ENCODE data around the gene TUBGCP6. TPM values are rescaled to one million over a fixed set of nuclear protein-coding genes. Genes with fewer than 3 reads are reported as not detected.

The TUBGCP6 gene, protein sequence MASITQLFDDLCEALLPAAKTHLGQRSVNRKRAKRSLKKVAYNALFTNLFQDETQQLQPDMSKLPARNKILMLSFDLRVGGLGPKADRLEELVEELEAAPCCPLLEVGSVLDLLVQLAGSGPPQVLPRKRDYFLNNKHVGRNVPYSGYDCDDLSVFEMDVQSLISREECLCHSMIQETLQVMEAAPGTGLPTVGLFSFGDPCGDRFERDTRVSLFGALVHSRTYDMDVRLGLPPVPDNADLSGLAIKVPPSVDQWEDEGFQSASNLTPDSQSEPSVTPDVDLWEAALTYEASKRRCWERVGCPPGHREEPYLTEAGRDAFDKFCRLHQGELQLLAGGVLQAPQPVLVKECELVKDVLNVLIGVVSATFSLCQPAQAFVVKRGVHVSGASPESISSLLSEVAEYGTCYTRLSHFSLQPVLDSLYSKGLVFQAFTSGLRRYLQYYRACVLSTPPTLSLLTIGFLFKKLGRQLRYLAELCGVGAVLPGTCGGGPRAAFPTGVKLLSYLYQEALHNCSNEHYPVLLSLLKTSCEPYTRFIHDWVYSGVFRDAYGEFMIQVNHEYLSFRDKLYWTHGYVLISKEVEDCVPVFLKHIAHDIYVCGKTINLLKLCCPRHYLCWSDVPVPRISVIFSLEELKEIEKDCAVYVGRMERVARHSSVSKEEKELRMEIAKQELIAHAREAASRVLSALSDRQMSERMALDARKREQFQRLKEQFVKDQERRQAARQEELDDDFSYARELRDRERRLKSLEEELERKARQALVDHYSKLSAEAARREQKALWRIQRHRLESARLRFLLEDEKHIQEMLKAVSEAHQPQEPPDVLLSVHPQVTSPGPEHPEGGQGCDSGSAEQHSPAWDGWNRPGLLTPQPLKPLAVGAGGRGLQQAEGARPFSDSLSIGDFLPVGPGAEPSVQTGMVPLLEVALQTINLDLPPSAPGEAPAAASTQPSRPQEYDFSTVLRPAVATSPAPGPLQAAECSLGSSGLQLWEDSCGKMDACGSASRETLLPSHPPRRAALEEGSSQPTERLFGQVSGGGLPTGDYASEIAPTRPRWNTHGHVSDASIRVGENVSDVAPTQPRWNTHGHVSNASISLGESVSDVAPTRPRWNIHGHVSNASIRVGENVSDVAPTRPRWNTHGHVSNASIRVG (N-terminal part only)
- 19.9 and 21.1 TPM in 2 replicates for total RNA-seq

DNA sequence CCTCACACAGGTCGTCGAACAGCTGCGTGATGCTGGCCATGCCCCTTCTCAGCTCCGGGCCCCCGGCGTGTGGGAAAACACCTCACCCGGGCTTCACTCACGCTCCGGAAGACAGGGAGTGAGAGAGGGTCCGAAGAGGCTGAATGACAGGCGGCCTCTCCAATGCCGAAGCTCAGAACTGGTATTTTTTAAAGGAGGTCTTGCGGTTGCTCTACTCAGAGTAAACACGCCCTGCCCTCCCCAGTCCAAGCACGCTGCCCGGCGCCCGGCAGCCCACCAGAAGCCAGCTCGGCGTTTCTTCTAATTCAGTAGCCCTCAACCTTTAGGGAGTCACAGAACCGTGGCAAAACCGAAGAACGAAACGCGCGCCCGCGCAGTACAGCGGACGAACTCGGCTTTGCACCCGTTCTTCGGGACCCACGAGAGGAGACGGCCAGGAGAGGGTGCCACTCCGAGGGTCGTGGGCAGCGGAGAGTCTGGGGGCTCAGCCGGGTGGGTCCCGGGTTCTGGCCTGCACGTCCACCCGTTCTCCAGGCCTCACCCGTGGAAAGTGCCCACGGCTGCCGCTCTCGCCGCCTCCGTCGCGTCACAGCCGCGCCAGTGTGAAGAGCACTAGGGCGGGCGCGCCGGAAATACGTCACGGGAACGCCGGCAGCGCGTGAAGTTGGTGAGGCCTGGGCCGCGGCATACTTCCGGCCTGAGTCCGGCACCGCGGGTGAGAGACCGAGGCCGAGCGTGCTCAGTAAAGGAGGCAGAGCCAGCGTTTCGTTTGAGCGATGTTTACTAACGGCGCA, at the start of gene TUBGCP6:
Gene TUBGCP6, minus strand, starts transcription at position 604 of the 794 bp plus-strand sequence. Its CDS starts 564 bp downstream, at position 40.

DNA sequence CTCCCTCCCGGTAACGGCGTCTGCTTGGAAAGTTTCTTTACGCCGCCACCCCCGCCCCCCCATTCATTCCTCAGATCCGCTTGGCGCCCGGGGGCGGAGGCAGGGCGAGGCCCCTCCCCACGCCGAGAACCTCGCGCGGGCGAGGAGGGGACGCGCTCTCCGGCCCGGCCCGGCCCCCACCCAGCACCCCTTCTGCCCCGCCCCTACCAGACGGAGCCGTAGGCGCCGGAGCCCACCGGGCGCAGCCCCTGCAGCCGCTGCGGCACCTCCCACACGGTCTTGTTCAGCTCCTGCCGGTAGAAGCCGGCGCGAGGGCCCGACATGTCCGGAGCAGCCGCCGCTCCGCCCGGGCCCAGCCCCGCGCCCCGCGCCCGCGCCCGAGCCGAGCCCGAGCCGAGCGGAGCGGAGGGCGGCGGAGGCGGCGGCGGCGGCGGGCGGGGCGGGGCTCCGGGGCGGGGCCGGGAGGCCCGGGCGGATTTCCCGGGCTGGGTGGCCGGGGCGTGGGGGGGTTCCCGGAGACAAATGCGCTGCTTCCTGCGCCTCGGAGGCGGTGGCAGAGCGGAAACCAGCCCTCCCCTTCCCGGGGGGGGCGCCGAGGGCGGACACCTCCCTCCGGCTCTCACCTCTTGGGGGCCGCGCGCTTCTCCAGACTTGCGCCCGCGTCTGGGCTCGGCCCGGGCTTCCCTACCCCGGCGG, 25.3 kb upstream of the TUBGCP6 start, which contains the start of gene MAPK11:
Gene MAPK11, minus strand, starts transcription at position 411 of the 696 bp plus-strand sequence. Its CDS starts 88 bp downstream, at position 323.

DNA sequence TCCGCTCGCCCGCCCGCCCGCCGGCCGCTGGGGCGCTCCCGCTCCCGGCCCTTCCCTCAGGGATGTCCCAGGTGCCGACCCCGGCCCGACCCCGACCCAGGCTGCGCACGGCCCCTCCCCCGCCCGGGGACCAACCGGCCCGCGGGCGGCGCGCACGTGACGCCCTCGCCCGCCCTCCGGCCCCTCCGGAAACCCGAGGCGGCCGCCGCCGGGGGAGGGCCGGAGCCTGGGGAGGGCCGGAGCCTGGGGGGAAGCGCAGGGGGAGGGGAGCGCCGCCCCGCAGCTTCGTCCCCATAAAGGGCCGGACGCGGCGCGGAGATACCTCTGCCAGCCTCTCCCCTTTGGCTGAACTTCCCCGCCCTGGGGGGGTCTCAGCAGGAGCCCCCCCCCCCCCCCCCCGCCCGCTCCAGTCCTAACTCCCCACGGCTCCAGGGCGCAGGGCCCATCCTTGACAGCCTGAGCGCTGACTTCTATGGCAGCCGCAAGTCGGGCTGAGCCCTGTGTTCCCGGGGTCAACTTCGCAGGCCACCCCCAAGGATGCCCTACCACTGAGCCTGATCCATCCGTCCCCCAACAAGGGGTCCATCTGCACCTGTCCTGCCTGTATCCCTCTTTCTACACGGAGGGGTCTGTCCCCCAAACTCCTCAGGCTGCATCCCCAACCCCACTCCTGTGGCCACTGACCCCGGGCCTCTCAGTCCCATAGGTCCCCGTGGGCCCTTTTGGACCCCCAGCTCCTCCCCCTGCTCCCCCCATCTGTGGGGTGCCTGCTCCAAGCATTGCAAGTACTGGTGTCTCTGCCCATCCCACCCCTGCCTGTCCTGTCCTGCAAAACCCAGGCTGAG, 17.0 kb upstream of the TUBGCP6 start, which contains the start of gene MAPK12:
Gene MAPK12, minus strand, starts transcription at position 69 of the 845 bp plus-strand sequence. CDS start 174 bp downstream, outside the sequence.

DNA sequence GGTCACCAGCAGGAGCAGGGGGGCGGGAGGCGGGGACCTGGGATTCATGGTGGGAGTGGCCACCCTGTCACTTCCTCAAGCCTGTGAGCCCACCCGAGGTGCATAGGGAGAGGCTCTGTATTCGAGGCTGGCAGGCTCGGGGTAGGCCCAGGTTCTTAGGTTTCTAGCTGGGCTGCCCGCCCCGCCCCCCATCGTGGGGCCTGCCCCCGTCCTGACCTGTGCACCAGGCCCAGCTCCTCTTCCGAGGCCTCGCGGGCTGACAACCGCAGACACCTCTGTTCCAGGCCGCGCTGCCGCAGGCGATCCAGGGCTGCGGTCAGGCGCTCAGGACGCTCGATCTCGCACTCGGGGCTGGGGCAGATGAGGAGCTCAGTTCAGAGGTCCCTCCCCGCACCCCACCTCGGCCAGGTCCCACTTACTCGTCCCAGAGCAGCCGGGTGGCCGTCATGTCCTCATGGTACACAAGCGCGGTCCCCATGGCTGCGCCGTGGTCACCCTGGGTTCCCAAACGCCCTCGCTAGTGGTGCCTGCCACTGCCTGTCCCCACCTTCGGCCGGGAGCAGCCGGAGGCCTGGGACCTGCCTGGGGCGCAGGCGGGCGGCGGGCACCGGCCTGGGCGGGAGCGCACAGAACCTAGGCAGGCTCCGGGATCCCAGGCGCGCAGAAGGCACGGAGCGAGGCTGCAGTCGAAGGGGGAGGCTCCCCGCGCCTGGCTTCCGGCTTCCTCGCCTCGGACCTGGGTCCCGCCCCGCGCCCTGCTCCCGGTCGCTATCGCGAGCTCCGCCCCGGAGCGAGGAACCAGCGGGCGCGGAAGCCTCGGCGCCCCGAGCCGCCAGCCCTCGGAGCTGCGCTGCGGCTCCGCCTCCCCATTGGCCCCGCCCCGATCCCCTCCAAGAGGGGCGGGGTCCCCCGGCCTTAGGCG, 6.0 kb upstream of the TUBGCP6 start, which contains the start of gene HDAC10:
Gene HDAC10, minus strand, starts transcription at position 711 of the 922 bp plus-strand sequence. Its CDS starts 233 bp downstream, at position 478.

GRCh38 chr22:50200461-50201190, 44.2 kb downstream of the TUBGCP6 start, which contains the start of gene SELENOO:
SELENOO (plus strand) TSS chr22:50201011; CDS start chr22:50201037, 26 bp downstream.

DNA sequence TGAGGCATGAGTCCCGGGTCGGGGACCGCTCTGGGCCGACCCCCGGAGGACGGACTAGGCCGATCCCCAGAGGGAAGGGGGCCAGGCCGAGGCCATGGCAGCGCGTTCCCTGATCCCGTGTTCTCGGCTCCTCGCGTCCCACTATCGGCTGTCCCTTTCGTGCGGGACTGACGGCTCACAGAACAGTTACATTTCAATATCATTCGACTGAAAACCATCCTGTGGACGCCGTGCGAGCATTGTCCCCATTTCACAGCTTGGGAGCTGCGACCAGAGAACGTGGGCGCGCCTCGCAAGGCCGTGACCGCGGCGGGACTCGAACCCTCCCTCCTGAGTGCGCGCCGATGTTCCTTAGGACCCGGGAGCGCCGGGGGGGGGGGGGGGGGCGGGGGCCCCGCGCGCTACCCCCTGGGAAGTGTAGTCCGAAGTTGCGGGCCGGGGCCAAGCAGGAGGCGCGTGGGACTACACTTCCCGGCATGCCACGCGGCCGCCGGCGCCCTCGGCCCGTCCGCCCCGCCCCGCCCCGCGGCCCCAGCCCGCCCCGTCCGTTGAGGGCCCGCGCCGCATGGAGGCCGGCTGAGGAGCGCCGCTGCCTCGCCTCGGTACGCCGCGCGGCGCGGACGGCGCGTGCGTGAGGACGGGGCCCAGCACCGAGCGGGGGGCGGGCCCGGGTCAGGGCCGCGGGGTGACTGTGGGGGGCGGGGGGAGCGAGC, 59.3 kb downstream of the TUBGCP6 start, which contains the start of gene TRABD:
Gene TRABD, plus strand, starts transcription at position 539 of the 713 bp plus-strand sequence. CDS start 7,148 bp downstream, outside the sequence.

DNA sequence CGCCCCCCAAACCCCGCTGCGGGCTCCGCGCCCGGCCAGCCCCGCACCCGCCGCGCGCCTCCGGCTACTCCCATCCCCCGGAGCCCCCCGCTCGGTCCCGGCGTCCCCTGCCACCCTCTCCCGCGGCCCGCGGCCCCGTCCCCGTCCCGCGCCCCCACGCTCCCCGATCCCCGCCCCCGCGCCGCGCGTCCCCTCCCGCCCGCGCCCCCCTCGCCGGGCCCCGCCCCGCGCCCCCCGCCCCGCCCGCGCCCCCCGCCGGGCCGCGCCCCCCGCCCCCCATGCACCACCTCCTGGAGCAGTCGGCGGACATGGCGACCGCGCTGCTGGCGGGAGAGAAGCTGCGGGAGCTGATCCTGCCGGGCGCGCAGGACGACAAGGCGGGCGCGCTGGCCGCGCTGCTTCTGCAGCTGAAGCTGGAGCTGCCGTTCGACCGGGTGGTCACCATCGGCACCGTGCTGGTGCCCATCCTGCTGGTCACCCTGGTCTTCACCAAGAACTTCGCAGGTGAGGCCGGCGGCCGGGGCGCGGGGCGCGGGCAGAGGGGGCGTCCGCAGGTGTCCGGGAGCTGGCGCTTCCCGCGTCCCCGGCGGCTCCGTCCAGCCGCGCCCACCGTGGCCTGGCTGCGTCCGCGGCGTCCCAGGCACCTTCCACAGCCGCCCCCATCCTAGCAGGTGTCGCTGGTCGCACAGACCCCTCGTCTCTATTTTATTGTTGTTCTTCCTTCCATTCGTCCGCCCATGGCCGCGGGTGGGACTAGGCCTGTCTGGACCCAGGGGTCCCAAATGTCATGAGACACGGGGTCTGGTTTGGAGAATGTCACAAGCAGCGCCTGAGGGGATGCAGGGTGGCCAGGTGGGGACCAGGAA, 74.1 kb downstream of the TUBGCP6 start, which contains the start of gene PANX2:
Gene PANX2, plus strand, starts transcription at position 279 of the 866 bp plus-strand sequence. Its CDS starts 0 bp downstream, at position 279.

Other genes with a start within 250 kb of the TUBGCP6 start
- gene IL17REL, start 232.3 kb downstream of the TUBGCP6 start, total RNA-seq, result under 0.01 TPM in 1 of 2 replicates, not detected in the other
- not detected in 2 replicates for gene TTLL8, start 186.7 kb downstream of the TUBGCP6 start, total RNA-seq
- gene MLC1, start 159.6 kb downstream of the TUBGCP6 start, total RNA-seq, result not detected in 2 replicates
- gene MOV10L1, start 155.0 kb downstream of the TUBGCP6 start, total RNA-seq, result 5.2 and 6.7 TPM in 2 replicates
- 0.39 and 0.87 TPM in 2 replicates for gene PANX2, start 74.3 kb downstream of the TUBGCP6 start, total RNA-seq
- 38.4 and 42.3 TPM in 2 replicates for gene TRABD, start 59.1 kb downstream of the TUBGCP6 start, total RNA-seq
- gene SELENOO, start 44.0 kb downstream of the TUBGCP6 start, total RNA-seq, result 20.2 and 20.3 TPM in 2 replicates
- 18.3 and 31.2 TPM in 2 replicates for gene HDAC10, start 6.2 kb upstream of the TUBGCP6 start, total RNA-seq
- 53.5 and 56.0 TPM in 2 replicates for gene MAPK12, start 16.7 kb upstream of the TUBGCP6 start, total RNA-seq
- 28.7 and 36.6 TPM in 2 replicates for gene MAPK11, start 25.4 kb upstream of the TUBGCP6 start, total RNA-seq
- gene PLXNB2, start 62.6 kb upstream of the TUBGCP6 start, total RNA-seq, result 68.6 and 71.5 TPM in 2 replicates
- gene DENND6B, start 82.0 kb upstream of the TUBGCP6 start, total RNA-seq, result 3.0 and 3.4 TPM in 2 replicates
- gene PPP6R2, start 98.3 kb upstream of the TUBGCP6 start, total RNA-seq, result 39.8 and 41.1 TPM in 2 replicates
- 47.4 and 50.8 TPM in 2 replicates for gene SBF1, start 230.0 kb upstream of the TUBGCP6 start, total RNA-seq
- 0.64 and 0.87 TPM in 2 replicates for gene ADM2, start 236.5 kb upstream of the TUBGCP6 start, total RNA-seq
- gene MIOX, start 241.8 kb upstream of the TUBGCP6 start, total RNA-seq, result not detected in 2 replicates